GM23338 (cell line): Measurements from ENCODE around the gene HARS1. TPM values are rescaled to one million over a fixed set of nuclear protein-coding genes. Genes with fewer than 3 reads are reported as not detected.
"Not testable (repeated sequence)": the region's sequence is repeated elsewhere in the genome, so short reads cannot be mapped to it uniquely, and the experiment has no call there.

Source experiments
- ATAC-seq: fragments of 200-7000 bp; cut with Tn5 transposase; 3 replicates; pipeline ENCODE4 v1.9.1; 2020
- DNase-seq: peaks from one replicate; pipeline ENCODE4 v3.0.0-alpha.2; 2015; ENCODE audit warnings: low spot score
- H2AFZ ChIP-seq: fragments of 200-600 bp; sonication (generic); 2 replicates; pipeline ENCODE4 v1.8.0; 2016; ENCODE audit warnings: antibody characterized with exemption, mild to moderate bottlenecking, moderate library complexity
- H3F3A ChIP-seq: fragments of 200-600 bp; sonication (generic); replicated peaks from 2 replicates; pipeline ENCODE4 v1.8.0; 2017; ENCODE audit warnings: antibody characterized with exemption, mixed run types, low read depth
- H3K27ac ChIP-seq: fragments of 200-600 bp; sonication (generic); 2 replicates; pipeline ENCODE4 v1.6.1; 2016; ENCODE audit warnings: low read depth
- H3K27me3 ChIP-seq: fragments of 200-600 bp; sonication (generic); 2 replicates; pipeline ENCODE4 v1.8.0; 2016; ENCODE audit warnings: mild to moderate bottlenecking, mixed run types, moderate library complexity; ENCODE audit not compliant: insufficient read depth
- H3K36me3 ChIP-seq: fragments of 200-600 bp; sonication (generic); 2 replicates; pipeline ENCODE4 v1.8.0; 2016; ENCODE audit warnings: mild to moderate bottlenecking; ENCODE audit not compliant: insufficient read depth
- H3K4me1 ChIP-seq: fragments of 200-600 bp; sonication (generic); 2 replicates; pipeline ENCODE4 v1.8.0; 2016; ENCODE audit warnings: mild to moderate bottlenecking, moderate library complexity; ENCODE audit not compliant: insufficient read depth
- H3K4me2 ChIP-seq: fragments of 200-600 bp; sonication (generic); 2 replicates; pipeline ENCODE4 v1.7.1; 2017; ENCODE audit warnings: mixed run types
- H3K4me3 ChIP-seq: fragments of 200-600 bp; sonication (generic); 2 replicates; pipeline ENCODE4 v1.6.1; 2016; ENCODE audit warnings: mixed run types
- H3K79me2 ChIP-seq: fragments of 200-600 bp; sonication (generic); replicated peaks from 2 replicates; pipeline ENCODE4 v1.8.0; 2017; ENCODE audit warnings: mild to moderate bottlenecking; ENCODE audit not compliant: insufficient read depth
- H3K9me2 ChIP-seq: fragments of 200-600 bp; sonication (generic); 2 replicates; pipeline ENCODE4 v1.8.0; 2017; ENCODE audit not compliant: insufficient read depth
- H4K20me1 ChIP-seq: fragments of 200-600 bp; sonication (generic); replicated peaks from 2 replicates; pipeline ENCODE4 v1.8.0; 2017; ENCODE audit warnings: mild to moderate bottlenecking; ENCODE audit not compliant: insufficient read depth
- H3K27ac Mint-ChIP-seq: 2 replicates; pipeline ENCODE4 v1.8.0; 2020; ENCODE audit warnings: inconsistent platforms, mild to moderate bottlenecking, moderate library complexity, mixed read lengths
- H3K27me3 Mint-ChIP-seq: 3 replicates; pipeline ENCODE4 v1.8.0; 2022; ENCODE audit warnings: low read depth, mild to moderate bottlenecking, moderate library complexity, mixed read lengths, inconsistent platforms; ENCODE audit not compliant: insufficient read depth, poor library complexity
- H3K36me3 Mint-ChIP-seq: 3 replicates; pipeline ENCODE4 v1.8.0; 2021; ENCODE audit warnings: low read depth, mild to moderate bottlenecking, inconsistent platforms, moderate library complexity, mixed read lengths
- H3K4me1 Mint-ChIP-seq: 3 replicates; pipeline ENCODE4 v1.8.0; 2020; ENCODE audit warnings: mild to moderate bottlenecking, inconsistent platforms, mixed read lengths
- H3K4me3 Mint-ChIP-seq: 3 replicates; pipeline ENCODE4 v1.8.0; 2021; ENCODE audit warnings: moderate library complexity, mild to moderate bottlenecking, inconsistent platforms, mixed read lengths
- H3K9me3 Mint-ChIP-seq: 3 replicates; pipeline ENCODE4 v1.8.0; 2020; ENCODE audit warnings: moderate library complexity, mild to moderate bottlenecking, inconsistent platforms, mixed read lengths
- JUNB ChIP-seq: IDR thresholded peaks from one replicate; pipeline ENCODE4 v1.6.1; 2016; ENCODE audit warnings: antibody characterized with exemption; ENCODE audit not compliant: unreplicated experiment
- ZNF331 ChIP-seq: fragments of 250-450 bp; sonication (Bioruptor Pico); IDR thresholded peaks from 2 replicates; pipeline ENCODE4 v1.5.0; 2020; ENCODE audit warnings: low read depth, mild to moderate bottlenecking, moderate library complexity
- polyA plus RNA-seq: library from polyadenylated mRNA; unstranded; fragments of >200 nt; fragmentation: Nextera tagmentation; extraction: Ambion mirVana; gene quantifications from 2 replicates; pipeline ENCODE4 v1.2.1, GENCODE V29; 2016
- total RNA-seq: library from RNA; depleted of rRNA; stranded (reverse); fragments of >200 nt; shearing (Covaris generic); gene quantifications from 2 replicates; pipeline ENCODE4 v1.2.3, GENCODE V29; 2014
- TF ChIP-seq, protein P1 (sequence below): fragments of 250-450 bp; sonication (Bioruptor Pico); IDR thresholded peaks from 2 replicates; pipeline ENCODE4 v1.5.0; 2020; ENCODE audit warnings: mild to moderate bottlenecking, moderate library complexity
- TF ChIP-seq, protein P2 (sequence below), 2 experiments: fragments of 200-600 bp in 1 of 2; sonication (generic) in 1 of 2; conservative IDR thresholded peaks; 2 replicates each; pipeline versions ENCODE4 v1.5.1 to v1.6.1; 2016 to 2017; ENCODE audit warnings: antibody characterized with exemption in 2 of 2, low read depth in 2 of 2, mild to moderate bottlenecking in 2 of 2, moderate library complexity in 1 of 2

The HARS1 gene
- total and polyA plus RNA-seq, 2 experiments from 2014 or later = 51.6 to 57.8 TPM

DNA sequence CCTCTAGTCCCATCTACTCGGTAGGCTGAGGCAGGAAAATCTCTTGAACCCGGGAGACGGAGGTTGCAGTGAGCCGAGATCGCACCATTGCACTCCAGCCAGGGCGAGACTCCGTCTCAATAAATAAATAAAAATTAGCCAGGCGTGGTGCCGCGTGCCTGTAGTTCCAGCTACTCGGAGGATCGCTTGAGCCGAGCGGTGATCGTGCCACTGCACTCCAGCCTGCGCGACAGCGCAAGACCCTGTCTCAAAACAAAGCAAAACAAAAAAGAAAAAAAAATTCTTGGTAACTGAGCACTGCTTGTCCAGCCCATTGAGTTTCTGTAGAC is 27.2 kb downstream of the HARS1 start (continued):
- no peak for TF ChIP-seq ZNF331 (CRISPR knock-in tag)
- TF ChIP-seq JUNB = no peak
- TF ChIP-seq, protein P1, sequence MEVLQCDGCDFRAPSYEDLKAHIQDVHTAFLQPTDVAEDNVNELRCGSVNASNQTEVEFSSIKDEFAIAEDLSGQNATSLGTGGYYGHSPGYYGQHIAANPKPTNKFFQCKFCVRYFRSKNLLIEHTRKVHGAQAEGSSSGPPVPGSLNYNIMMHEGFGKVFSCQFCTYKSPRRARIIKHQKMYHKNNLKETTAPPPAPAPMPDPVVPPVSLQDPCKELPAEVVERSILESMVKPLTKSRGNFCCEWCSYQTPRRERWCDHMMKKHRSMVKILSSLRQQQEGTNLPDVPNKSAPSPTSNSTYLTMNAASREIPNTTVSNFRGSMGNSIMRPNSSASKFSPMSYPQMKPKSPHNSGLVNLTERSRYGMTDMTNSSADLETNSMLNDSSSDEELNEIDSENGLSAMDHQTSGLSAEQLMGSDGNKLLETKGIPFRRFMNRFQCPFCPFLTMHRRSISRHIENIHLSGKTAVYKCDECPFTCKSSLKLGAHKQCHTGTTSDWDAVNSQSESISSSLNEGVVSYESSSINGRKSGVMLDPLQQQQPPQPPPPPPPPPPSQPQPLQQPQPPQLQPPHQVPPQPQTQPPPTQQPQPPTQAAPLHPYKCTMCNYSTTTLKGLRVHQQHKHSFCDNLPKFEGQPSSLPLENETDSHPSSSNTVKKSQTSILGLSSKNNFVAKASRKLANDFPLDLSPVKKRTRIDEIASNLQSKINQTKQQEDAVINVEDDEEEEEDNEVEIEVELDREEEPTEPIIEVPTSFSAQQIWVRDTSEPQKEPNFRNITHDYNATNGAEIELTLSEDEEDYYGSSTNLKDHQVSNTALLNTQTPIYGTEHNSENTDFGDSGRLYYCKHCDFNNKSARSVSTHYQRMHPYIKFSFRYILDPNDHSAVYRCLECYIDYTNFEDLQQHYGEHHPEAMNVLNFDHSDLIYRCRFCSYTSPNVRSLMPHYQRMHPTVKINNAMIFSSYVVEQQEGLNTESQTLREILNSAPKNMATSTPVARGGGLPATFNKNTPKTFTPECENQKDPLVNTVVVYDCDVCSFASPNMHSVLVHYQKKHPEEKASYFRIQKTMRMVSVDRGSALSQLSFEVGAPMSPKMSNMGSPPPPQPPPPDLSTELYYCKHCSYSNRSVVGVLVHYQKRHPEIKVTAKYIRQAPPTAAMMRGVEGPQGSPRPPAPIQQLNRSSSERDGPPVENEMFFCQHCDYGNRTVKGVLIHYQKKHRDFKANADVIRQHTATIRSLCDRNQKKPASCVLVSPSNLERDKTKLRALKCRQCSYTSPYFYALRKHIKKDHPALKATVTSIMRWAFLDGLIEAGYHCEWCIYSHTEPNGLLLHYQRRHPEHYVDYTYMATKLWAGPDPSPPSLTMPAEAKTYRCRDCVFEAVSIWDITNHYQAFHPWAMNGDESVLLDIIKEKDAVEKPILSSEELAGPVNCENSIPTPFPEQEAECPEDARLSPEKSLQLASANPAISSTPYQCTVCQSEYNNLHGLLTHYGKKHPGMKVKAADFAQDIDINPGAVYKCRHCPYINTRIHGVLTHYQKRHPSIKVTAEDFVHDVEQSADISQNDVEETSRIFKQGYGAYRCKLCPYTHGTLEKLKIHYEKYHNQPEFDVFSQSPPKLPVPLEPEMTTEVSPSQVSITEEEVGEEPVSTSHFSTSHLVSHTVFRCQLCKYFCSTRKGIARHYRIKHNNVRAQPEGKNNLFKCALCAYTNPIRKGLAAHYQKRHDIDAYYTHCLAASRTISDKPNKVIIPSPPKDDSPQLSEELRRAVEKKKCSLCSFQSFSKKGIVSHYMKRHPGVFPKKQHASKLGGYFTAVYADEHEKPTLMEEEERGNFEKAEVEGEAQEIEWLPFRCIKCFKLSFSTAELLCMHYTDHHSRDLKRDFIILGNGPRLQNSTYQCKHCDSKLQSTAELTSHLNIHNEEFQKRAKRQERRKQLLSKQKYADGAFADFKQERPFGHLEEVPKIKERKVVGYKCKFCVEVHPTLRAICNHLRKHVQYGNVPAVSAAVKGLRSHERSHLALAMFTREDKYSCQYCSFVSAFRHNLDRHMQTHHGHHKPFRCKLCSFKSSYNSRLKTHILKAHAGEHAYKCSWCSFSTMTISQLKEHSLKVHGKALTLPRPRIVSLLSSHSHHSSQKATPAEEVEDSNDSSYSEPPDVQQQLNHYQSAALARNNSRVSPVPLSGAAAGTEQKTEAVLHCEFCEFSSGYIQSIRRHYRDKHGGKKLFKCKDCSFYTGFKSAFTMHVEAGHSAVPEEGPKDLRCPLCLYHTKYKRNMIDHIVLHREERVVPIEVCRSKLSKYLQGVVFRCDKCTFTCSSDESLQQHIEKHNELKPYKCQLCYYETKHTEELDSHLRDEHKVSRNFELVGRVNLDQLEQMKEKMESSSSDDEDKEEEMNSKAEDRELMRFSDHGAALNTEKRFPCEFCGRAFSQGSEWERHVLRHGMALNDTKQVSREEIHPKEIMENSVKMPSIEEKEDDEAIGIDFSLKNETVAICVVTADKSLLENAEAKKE (CRISPR knock-in tag) = no peak
- TF ChIP-seq, protein P2, sequence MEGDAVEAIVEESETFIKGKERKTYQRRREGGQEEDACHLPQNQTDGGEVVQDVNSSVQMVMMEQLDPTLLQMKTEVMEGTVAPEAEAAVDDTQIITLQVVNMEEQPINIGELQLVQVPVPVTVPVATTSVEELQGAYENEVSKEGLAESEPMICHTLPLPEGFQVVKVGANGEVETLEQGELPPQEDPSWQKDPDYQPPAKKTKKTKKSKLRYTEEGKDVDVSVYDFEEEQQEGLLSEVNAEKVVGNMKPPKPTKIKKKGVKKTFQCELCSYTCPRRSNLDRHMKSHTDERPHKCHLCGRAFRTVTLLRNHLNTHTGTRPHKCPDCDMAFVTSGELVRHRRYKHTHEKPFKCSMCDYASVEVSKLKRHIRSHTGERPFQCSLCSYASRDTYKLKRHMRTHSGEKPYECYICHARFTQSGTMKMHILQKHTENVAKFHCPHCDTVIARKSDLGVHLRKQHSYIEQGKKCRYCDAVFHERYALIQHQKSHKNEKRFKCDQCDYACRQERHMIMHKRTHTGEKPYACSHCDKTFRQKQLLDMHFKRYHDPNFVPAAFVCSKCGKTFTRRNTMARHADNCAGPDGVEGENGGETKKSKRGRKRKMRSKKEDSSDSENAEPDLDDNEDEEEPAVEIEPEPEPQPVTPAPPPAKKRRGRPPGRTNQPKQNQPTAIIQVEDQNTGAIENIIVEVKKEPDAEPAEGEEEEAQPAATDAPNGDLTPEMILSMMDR (conservative IDR thresholded peaks at IDR 0.05; ENCODE audit: low read depth in 2 of 2) = no peak

DNA sequence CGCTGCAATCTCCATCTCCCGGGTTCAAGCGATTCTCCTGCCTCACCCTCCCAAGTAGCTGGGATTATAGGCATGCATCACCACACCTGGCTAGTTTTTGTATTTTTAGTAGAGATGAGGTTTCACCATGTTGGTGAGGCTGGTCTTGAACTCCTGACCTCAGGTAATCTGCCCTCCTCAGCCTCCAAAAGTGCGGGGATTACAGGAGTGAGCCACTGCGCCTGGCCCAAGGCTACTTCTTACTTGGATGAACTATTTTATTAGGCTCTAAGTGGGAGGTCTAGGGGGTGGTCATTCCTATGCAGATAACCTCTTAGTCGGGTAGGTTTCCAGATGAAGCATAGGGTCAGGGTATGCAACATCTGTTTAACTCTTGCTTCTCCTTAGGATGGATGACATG is 30.8 kb downstream of the HARS1 start:
- not testable (repeated sequence) for DNase-seq, H3K9me2 ChIP-seq, H3K27ac Mint-ChIP-seq, H3K27ac ChIP-seq, H2AFZ ChIP-seq, H3K4me2 ChIP-seq, H3K9me3 Mint-ChIP-seq, H3K27me3 ChIP-seq, ATAC-seq, H3K4me1 ChIP-seq, H3K4me1 Mint-ChIP-seq, H3K4me3 Mint-ChIP-seq, H3K4me3 ChIP-seq, H4K20me1 ChIP-seq, H3K27me3 Mint-ChIP-seq, H3F3A ChIP-seq, H3K79me2 ChIP-seq
- H3K36me3 ChIP-seq = peaks cover 40% of the 10 kb centered on the region
- peaks cover 68% of the 10 kb centered on the region for H3K36me3 Mint-ChIP-seq
